ENCODE measurements around the gene SYT11.

SYT11 gene

GRCh38 chr1:155840386-155840785 lies 19.0 kb upstream of the SYT11 start:
- no peaks in the 10 kb centered on the region for H3K27me3 ChIP-seq (ENCODE audit: control insufficient read depth in 1 of 2, insufficient read depth in 2 of 2, low read length in 2 of 2)
- peaks cover under 1 to 10% of the 10 kb centered on the region in 2 donors for H3K36me3 ChIP-seq (ENCODE audit: control insufficient read depth in 2 of 2, insufficient read depth in 2 of 2, low read length in 2 of 2)
- no peak overlapping the region for H3K9ac ChIP-seq (ENCODE audit: low read length in 2 of 2)
- H3K4me1 ChIP-seq (ENCODE audit: control insufficient read depth, insufficient read depth, low read length), result no peaks in the 10 kb centered on the region
- no peak overlapping the region for H3K27ac ChIP-seq (ENCODE audit: low read length)
- H3K4me3 ChIP-seq (ENCODE audit: low read length in 2 of 2), result no peak overlapping the region
- no peaks in the 10 kb centered on the region for H3K9me3 ChIP-seq (ENCODE audit: control insufficient read depth in 2 of 2, low read length in 2 of 2)

- Histone ChIP-seq H3K9me3 (ENCODE audit: control insufficient read depth in 2 of 2, low read length in 2 of 2) (no peaks in the 10 kb centered on the region), H3K36me3 (ENCODE audit: control insufficient read depth in 2 of 2, insufficient read depth in 2 of 2, low read length in 2 of 2) (peaks cover 5 to 14% of the 10 kb centered on the region in 2 donors), H3K4me3 (ENCODE audit: low read length in 2 of 2) (no peak overlapping the region), H3K27me3 (ENCODE audit: control insufficient read depth in 1 of 2, insufficient read depth in 2 of 2, low read length in 2 of 2) (no peaks in the 10 kb centered on the region), H3K9ac (ENCODE audit: low read length in 2 of 2) (no peak overlapping the region), H3K27ac (ENCODE audit: low read length) (no peak overlapping the region), H3K4me1 (ENCODE audit: control insufficient read depth, insufficient read depth, low read length) (peaks cover 3% of the 10 kb centered on the region)
These were observed 14.4 kb upstream of the SYT11 start for GRCh38 chr1:155844860-155845421.

DNA sequence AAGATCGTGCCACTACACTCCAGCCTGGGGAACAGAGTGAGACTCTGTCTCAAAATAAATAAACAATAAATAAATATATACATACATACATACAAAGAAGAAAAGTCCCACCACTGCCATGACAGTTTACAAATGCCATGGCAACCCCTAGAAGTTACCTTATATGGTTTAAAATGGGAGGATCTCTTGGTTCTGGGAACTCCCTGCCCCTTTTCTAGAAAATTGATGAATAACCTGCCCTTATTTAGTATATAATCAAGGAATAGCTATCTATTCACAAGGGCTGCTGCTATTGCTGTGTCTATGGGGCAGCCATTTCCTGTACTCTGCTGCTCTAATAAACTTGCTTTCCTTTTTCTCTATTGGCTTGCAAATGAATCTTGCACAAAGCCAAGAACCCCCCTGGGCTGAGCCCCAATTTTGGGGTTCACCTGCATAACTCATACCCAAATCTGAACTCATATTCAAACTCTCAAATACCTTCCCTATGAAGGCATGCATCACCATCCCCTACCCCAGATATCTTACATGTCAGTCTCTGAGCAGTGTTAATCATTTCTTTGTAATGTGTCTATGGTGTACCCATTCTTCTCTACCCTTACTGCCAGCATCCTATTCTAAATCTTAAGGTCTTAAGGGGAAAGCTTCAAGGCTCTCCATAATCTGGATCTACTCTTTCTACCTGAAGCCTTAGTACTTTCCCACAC lies 11.4 kb upstream of the SYT11 start:
- no peaks in the 10 kb centered on the region for H3K9me3 ChIP-seq (ENCODE audit: control insufficient read depth in 2 of 2, low read length in 2 of 2)
- H3K9ac ChIP-seq (ENCODE audit: low read length in 2 of 2), result no peak overlapping the region
- no peak overlapping the region for H3K4me3 ChIP-seq (ENCODE audit: low read length in 2 of 2)
- H3K27ac ChIP-seq (ENCODE audit: low read length), result no peak overlapping the region
- no peaks in the 10 kb centered on the region for H3K27me3 ChIP-seq (ENCODE audit: control insufficient read depth in 1 of 2, insufficient read depth in 2 of 2, low read length in 2 of 2)
- peaks cover 3% of the 10 kb centered on the region for H3K4me1 ChIP-seq (ENCODE audit: control insufficient read depth, insufficient read depth, low read length)
- H3K36me3 ChIP-seq (ENCODE audit: control insufficient read depth in 2 of 2, insufficient read depth in 2 of 2, low read length in 2 of 2), result peaks cover 11 to 22% of the 10 kb centered on the region in 2 donors

DNA sequence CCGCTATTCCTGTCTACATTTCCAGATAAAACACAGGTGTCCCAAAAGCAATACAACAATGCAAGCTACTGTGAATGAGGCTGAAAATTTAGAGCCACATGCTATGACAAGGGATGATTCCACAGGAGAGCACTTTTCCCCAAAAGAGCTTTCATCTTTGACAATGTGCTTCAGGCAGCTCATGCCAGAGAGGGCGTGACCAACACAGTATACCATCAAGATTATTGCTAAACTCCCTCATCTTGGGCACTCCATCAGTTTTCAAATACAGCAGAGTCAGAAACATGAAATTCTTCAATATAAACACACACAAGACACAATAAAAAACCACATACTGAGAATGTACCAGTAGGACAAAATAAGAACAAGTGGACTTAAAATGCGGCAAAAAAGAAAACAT lies 9.0 kb upstream of the SYT11 start:
- H3K27me3 ChIP-seq (ENCODE audit: control insufficient read depth in 1 of 2, insufficient read depth in 2 of 2, low read length in 2 of 2), result no peaks in the 10 kb centered on the region
- H3K4me3 ChIP-seq (ENCODE audit: low read length in 2 of 2), result no peak overlapping the region
- H3K9me3 ChIP-seq (ENCODE audit: control insufficient read depth in 2 of 2, low read length in 2 of 2), result no peaks in the 10 kb centered on the region
- H3K4me1 ChIP-seq (ENCODE audit: control insufficient read depth, insufficient read depth, low read length), result peaks cover 3% of the 10 kb centered on the region
- H3K27ac ChIP-seq (ENCODE audit: low read length), result no peak overlapping the region
- peaks cover 22% of the 10 kb centered on the region in 2 donors for H3K36me3 ChIP-seq (ENCODE audit: control insufficient read depth in 2 of 2, insufficient read depth in 2 of 2, low read length in 2 of 2)
- H3K9ac ChIP-seq (ENCODE audit: low read length in 2 of 2), result no peak overlapping the region

- peak overlapping the region; percentile 78 for H3K27ac ChIP-seq (ENCODE audit: low read length)
- no peaks in the 10 kb centered on the region for H3K27me3 ChIP-seq (ENCODE audit: control insufficient read depth in 1 of 2, insufficient read depth in 2 of 2, low read length in 2 of 2)
- H3K4me1 ChIP-seq (ENCODE audit: control insufficient read depth, insufficient read depth, low read length), result peaks cover 30% of the 10 kb centered on the region
- peaks cover 15 to 17% of the 10 kb centered on the region in 2 donors for H3K36me3 ChIP-seq (ENCODE audit: control insufficient read depth in 2 of 2, insufficient read depth in 2 of 2, low read length in 2 of 2)
- peak overlapping the region; percentile 94 to 97 for H3K9ac ChIP-seq (ENCODE audit: low read length in 2 of 2)
- no peaks in the 10 kb centered on the region for H3K9me3 ChIP-seq (ENCODE audit: control insufficient read depth in 2 of 2, low read length in 2 of 2)
- H3K4me3 ChIP-seq (ENCODE audit: low read length in 2 of 2), result peak overlapping the region; percentile 93 to 98
These were observed 3.0 kb upstream of the SYT11 start for GRCh38 chr1:155856257-155856974.

DNA sequence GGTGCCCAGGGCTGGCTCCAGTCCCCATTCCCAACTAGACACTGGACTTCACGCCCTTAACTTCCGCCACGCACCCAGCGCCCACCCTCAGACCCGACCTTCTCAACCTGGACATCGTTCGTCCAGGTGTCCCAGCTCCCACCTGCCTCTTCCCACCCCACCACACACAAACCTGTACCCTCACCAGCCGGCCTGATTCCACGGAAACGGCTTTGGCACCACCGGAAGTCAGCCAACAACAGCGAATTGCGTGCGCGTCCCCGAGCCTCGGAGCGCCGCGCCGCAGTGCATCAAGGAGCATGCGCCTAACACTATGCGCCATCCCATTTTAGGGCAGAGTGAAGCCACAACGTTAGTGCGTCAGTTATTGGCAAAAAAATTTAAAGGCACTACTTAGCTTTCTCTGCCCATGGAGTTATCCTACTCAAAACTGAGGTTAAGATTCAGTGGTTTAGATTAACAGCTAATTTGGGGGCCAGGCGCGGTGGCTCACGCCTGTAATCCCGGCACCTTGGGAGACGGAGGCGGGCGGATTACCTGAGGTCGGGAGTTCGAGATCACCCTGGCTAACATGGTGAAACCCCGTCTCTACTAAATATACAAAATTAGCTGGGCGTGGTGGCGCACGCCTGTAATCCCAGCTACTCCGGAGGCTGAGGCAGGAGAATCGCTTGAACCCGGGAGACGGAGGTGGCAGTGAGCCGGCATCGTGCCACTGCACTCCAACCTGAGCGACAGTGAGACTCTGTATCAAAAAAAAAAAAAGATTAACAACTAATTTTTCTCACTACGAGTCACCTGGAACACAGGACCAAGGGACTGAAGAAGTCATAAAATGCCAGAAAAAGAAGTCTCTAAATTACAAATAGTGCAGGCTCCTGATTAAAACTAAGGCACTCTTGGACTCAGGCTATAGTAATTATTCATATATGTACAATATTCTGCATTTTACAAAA lies 2.1 kb upstream of the SYT11 start, which contains the start of gene GON4L:
Gene GON4L, minus strand, starts transcription at position 240 of the 956 bp plus-strand sequence. CDS start 3,434 bp downstream, outside the sequence.
- peaks cover 30% of the 10 kb centered on the region for H3K4me1 ChIP-seq (ENCODE audit: control insufficient read depth, insufficient read depth, low read length)
- H3K27me3 ChIP-seq (ENCODE audit: control insufficient read depth in 1 of 2, insufficient read depth in 2 of 2, low read length in 2 of 2), result no peaks in the 10 kb centered on the region
- H3K27ac ChIP-seq (ENCODE audit: low read length), result peak within 1 kb of the TSS; percentile 78
- no peaks in the 10 kb centered on the region for H3K9me3 ChIP-seq (ENCODE audit: control insufficient read depth in 2 of 2, low read length in 2 of 2)
- peaks cover 12 to 14% of the 10 kb centered on the region in 2 donors for H3K36me3 ChIP-seq (ENCODE audit: control insufficient read depth in 2 of 2, insufficient read depth in 2 of 2, low read length in 2 of 2)
- peak within 1 kb of the TSS; percentile 94 to 97 for H3K9ac ChIP-seq (ENCODE audit: low read length in 2 of 2)
- peak within 1 kb of the TSS; percentile 93 to 98 for H3K4me3 ChIP-seq (ENCODE audit: low read length in 2 of 2)

DNA sequence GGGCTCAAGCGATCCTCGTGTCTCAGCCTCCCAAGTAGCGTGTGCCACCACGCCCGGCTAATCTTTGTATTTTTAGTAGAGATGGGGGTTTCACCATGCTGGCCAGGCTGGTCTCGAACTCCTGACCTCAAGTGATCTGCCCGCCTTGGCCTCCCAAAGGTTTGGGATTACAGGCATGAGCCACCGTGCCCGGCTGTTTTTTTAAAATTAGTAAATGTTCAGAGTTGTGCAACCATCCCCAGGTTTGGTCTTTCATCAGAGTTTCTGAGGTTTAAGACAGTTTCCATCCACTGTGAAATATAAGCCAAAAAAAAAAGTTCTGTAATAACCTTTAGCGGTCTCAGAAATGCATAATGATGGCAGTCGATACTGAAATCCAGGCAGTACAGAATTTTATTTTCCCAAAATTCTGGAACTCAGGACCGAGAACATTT lies 550 bp upstream of the SYT11 start:
- no peaks in the 10 kb centered on the region for H3K27me3 ChIP-seq (ENCODE audit: control insufficient read depth in 1 of 2, insufficient read depth in 2 of 2, low read length in 2 of 2)
- H3K9me3 ChIP-seq (ENCODE audit: control insufficient read depth in 2 of 2, low read length in 2 of 2), result no peaks in the 10 kb centered on the region
- peak overlapping the region; percentile 91 for H3K27ac ChIP-seq (ENCODE audit: low read length)
- peak overlapping the region; percentile 71 to 74 for H3K9ac ChIP-seq (ENCODE audit: low read length in 2 of 2)
- H3K36me3 ChIP-seq (ENCODE audit: control insufficient read depth in 2 of 2, insufficient read depth in 2 of 2, low read length in 2 of 2), result peaks cover 4 to 5% of the 10 kb centered on the region in 2 donors
- H3K4me1 ChIP-seq (ENCODE audit: control insufficient read depth, insufficient read depth, low read length), result peaks cover 30% of the 10 kb centered on the region
- peak overlapping the region; percentile 73 to 83 for H3K4me3 ChIP-seq (ENCODE audit: low read length in 2 of 2)

GRCh38 chr1:155859881-155860871 lies 809 bp downstream of the SYT11 start:
- Histone ChIP-seq H3K27ac (ENCODE audit: low read length) (peak overlapping the region; percentile 91), H3K36me3 (ENCODE audit: control insufficient read depth in 2 of 2, insufficient read depth in 2 of 2, low read length in 2 of 2) (peaks cover 0 to 2% of the 10 kb centered on the region in 2 donors), H3K27me3 (ENCODE audit: control insufficient read depth in 1 of 2, insufficient read depth in 2 of 2, low read length in 2 of 2) (no peaks in the 10 kb centered on the region), H3K9me3 (ENCODE audit: control insufficient read depth in 2 of 2, low read length in 2 of 2) (no peaks in the 10 kb centered on the region), H3K4me3 (ENCODE audit: low read length in 2 of 2) (peak overlapping the region; percentile 73 to 83), H3K9ac (ENCODE audit: low read length in 2 of 2) (peak overlapping the region; percentile 65 to 80), H3K4me1 (ENCODE audit: control insufficient read depth, insufficient read depth, low read length) (peaks cover 30% of the 10 kb centered on the region)

DNA sequence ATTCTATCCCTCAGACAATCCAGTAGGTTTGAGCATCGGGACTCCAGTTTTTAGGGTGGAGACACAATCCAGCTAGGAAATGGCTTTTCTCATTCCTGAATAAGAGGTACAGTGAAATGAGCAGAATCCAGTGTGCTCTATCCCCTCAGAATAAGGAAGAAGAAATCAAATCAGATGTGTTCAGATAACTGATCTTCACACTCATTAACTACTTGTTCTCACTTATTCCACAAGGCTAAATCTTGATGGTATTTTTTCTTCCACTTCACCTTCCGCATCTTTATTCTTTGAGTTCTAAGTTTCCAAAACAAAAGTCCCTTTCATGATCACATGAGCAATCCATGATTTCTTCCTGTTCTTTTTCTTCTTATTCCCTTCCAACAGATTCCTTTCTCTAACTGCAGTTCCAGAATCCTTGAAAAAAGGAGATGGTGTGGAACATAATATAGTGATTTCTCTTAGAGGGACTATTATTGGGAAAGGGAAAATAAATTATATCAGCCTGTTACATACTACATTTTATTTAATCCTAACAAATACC lies 1.7 kb downstream of the SYT11 start:
- peak overlapping the region; percentile 65 to 80 for H3K9ac ChIP-seq (ENCODE audit: low read length in 2 of 2)
- H3K27ac ChIP-seq (ENCODE audit: low read length), result peak overlapping the region; percentile 91
- H3K27me3 ChIP-seq (ENCODE audit: control insufficient read depth in 1 of 2, insufficient read depth in 2 of 2, low read length in 2 of 2), result no peaks in the 10 kb centered on the region
- H3K4me3 ChIP-seq (ENCODE audit: low read length in 2 of 2), result peak overlapping the region; percentile 73 to 83
- no peaks in the 10 kb centered on the region for H3K9me3 ChIP-seq (ENCODE audit: control insufficient read depth in 2 of 2, low read length in 2 of 2)
- H3K4me1 ChIP-seq (ENCODE audit: control insufficient read depth, insufficient read depth, low read length), result peaks cover 30% of the 10 kb centered on the region
- peaks cover 0 to 2% of the 10 kb centered on the region in 2 donors for H3K36me3 ChIP-seq (ENCODE audit: control insufficient read depth in 2 of 2, insufficient read depth in 2 of 2, low read length in 2 of 2)
